HG02623 (cell line): ENCODE measurements around the gene BTBD19.
"Not testable (repeated sequence)": the region's sequence is repeated elsewhere in the genome, so short reads cannot be mapped to it uniquely, and the experiment has no call there.

ENCODE experiments used
- ATAC-seq: cut with Tn5 transposase; IDR thresholded peaks from one replicate; pipeline ENCODE4 v1.9.1; 2021; ENCODE audit warnings: moderate library complexity; ENCODE audit not compliant: unreplicated experiment

BTBD19 gene

GRCh38 chr1:44808938-44809917 is 905 bp downstream of the BTBD19 start:
- peak; percentile 41 for ATAC-seq

GRCh38 chr1:44810101-44810761 is 1.9 kb downstream of the BTBD19 start:
- ATAC-seq, result no peak

DNA sequence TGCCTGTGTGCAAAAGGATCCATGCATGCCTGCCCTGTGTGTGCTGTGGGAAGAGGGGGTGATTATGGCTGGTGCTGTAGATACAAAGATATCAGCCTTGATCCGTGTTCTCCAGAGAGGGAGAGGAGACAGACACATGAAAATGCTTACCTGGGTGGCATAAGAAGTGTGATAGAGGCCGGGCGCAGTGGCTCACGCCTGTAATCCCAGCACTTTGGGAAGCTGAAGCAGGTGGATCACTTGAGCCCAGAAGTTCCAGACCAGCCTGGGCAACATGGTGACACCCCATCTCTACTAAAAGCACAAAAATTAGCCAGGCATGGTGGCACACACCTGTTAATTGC is 2.4 kb downstream of the BTBD19 start:
- not testable (repeated sequence) for ATAC-seq

DNA sequence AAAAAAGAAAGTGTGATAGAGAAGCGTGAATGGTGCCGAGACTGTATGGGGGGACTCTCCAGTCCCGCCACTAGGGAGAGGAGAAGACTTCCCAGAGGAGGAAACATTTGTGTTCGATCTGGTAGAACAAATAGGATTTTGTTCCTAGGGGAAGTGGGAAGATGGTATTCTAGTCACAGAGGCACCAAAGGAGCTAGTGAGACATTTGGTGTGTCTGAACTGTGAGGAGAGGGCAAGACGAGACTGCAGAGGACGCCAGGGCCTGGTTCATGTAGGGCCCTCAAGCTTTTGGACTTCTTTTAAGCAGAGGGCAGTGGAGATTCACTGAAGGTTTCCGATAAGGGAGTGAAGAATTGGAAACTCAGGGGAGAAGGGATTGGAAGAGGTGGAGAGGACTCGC is 2.9 kb downstream of the BTBD19 start:
- no peak for ATAC-seq

GRCh38 chr1:44812822-44813543 is 4.7 kb downstream of the BTBD19 start:
- no peak for ATAC-seq

- not testable (repeated sequence) for ATAC-seq
Measured at GRCh38 chr1:44815926-44816325, 7.6 kb downstream of the BTBD19 start.

- ATAC-seq, result no peak
Measured at GRCh38 chr1:44817307-44817706, 9.0 kb downstream of the BTBD19 start.

- ATAC-seq, result no peak
Measured at GRCh38 chr1:44817771-44818495, 9.6 kb downstream of the BTBD19 start.

DNA sequence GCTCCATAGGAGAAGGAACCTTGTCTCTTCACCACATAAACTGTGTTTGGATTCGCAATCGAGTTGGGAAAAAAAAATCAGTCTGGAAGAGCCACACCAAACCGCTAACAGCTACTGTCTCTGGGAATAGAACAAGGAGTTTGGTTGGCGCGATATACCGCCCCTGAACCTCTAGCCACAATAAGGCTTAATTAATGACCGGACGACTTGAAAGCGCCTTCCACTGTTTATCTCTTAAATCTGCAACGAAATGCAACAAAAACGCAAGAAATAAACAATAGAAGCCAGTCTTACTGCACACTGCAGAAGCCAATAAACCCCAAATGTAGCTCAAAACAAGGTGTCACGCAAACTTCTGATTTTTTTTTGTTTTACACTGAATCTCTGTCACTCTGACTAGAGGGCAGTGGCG is 10.9 kb downstream of the BTBD19 start:
- ATAC-seq, result peak; percentile 8

DNA sequence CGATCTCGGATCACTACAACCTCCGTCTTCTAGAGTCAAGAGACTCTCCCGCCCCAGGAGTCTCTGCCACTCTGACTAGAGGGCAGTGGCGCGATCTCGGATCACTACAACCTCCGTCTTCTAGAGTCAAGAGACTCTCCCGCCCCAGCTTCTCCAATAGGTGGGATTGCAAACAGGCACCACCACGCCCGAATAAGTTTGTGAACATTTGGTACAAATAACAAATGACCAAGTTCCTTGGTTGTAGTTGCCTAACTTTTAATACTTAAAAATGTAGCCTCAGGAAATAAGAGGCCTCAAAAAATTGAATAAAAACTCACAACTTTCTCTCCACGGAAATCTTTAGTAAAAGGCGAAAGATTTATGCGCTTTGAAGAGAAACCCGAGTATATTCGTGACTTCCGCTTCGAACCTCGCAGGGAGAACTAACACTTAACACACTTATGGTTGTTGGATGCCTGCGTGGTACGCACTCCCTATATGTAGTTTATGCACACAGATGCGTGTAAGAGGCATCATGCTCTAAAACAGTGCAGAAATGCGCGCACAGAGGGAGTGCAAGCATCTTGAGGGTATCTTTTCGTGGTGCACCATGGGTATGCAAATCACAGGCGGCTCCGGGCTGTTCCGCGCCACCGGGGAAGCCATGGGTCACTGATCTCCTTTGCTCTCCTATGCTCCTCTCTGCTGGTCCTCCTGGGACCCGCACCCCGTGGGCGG is 11.4 kb downstream of the BTBD19 start:
- ATAC-seq, result peak; percentile 62

GRCh38 chr1:44820328-44821239 is 12.3 kb downstream of the BTBD19 start:
- ATAC-seq, result no peak

DNA sequence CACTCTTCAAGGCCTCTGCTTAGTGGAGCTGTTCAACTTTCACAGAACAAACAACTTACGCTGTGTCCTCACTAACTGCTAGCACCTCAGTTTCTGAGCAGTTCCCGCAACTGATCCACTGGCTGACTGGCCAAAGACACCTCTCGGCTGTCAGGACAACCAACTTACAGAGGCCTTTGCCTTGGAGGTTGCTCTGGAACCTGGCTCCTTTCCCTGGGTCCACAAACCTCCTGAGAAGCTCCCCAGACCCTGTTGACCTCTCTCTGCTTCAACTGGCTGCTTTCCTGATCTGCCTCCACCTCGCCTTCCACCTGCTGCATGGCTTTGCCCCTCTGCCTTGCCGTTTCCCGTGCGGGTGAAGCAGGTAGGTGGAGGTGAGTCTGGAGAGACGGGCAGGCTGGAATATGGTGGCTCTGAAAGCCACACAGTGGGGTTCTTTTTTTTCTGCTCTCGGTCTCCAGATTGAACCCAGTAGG is 13.0 kb downstream of the BTBD19 start:
- no peak for ATAC-seq

GRCh38 chr1:44822131-44822701 is 13.9 kb downstream of the BTBD19 start:
- ATAC-seq, result no peak

- no peak for ATAC-seq
Measured at GRCh38 chr1:44822981-44823451, 14.7 kb downstream of the BTBD19 start.

- ATAC-seq, result not testable (repeated sequence)
Measured at GRCh38 chr1:44824392-44824791, 16.1 kb downstream of the BTBD19 start.

- ATAC-seq, result no peak
Measured at GRCh38 chr1:44826375-44827196, 18.3 kb downstream of the BTBD19 start.

DNA sequence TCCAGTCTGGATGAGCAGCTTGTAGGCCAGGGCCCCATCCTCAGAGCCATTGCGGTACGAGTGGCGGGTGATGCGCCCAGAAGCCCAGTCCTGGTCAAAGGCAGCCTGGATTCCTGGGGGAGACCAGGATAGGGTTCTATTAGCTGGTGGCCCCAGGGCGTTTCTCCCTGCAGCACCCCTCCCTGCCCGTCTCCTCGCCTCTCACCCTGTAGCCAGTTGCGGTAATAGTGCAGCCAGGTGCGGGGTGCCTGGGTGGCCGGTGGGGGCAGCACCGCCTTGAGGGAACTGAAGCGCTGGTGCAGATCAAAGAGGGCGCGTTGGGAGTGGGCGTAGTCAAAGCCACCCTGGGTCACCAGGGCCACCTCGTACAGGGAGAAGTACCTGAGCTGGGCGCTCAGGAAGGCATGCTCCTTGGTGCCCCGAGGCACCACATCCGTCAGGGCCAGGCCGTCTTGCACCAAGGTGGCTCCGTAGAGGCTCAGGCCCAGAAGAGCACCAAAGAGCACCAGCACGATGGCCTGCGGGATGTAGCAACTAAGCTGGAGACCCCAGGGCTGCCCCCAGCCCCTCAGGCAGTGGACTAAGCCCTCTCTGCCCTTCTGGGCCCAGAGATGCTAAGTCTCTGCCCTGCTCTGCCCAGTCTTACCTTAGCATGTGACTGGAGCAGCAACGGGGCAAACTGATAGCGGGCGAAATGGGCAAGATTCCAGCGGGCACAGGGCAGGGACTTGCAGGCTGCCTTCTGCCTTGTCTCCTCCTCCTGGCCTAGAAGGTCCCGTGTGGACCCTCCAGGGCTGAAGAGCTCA is 19.1 kb downstream of the BTBD19 start:
- ATAC-seq, result no peak
